Effector memory CD4-positive, alpha-beta T cell (primary cell): ENCODE results near the gene EML4.
A peak's percentile ranks its signal among the peaks of the same experiment; 100 is the strongest.

Source experiments
- DNase-seq, 3 donors: peaks; one replicate each; pipeline ENCODE4 v3.0.0-alpha.2; 2020
- H3K27ac ChIP-seq: 2 replicates; pipeline ENCODE4 v1.7.0; 2013; ENCODE audit warnings: mild to moderate bottlenecking, low read length, moderate library complexity; ENCODE audit not compliant: insufficient read depth, poor library complexity, severe bottlenecking
- H3K27me3 ChIP-seq: replicated peaks from 2 replicates; pipeline ENCODE4 v1.7.0; 2013; ENCODE audit warnings: mild to moderate bottlenecking, low read length; ENCODE audit not compliant: insufficient read depth, control insufficient read depth, poor library complexity, severe bottlenecking
- H3K36me3 ChIP-seq: 2 replicates; pipeline ENCODE4 v1.7.0; 2013; ENCODE audit warnings: mild to moderate bottlenecking, low read length, moderate library complexity; ENCODE audit not compliant: control insufficient read depth, insufficient read depth
- H3K4me1 ChIP-seq: 2 replicates; pipeline ENCODE4 v1.7.0; 2013; ENCODE audit warnings: low read length, mild to moderate bottlenecking; ENCODE audit not compliant: control insufficient read depth, insufficient read depth, poor library complexity, severe bottlenecking
- H3K4me3 ChIP-seq: 2 replicates; pipeline ENCODE4 v1.7.0; 2013; ENCODE audit warnings: low read length, low read depth, mild to moderate bottlenecking; ENCODE audit not compliant: insufficient read depth, poor library complexity, severe bottlenecking
- H3K9me3 ChIP-seq: 2 replicates; pipeline ENCODE4 v1.7.0; 2013; ENCODE audit warnings: mild to moderate bottlenecking, low read length, moderate library complexity; ENCODE audit not compliant: control insufficient read depth

The EML4 gene

DNA sequence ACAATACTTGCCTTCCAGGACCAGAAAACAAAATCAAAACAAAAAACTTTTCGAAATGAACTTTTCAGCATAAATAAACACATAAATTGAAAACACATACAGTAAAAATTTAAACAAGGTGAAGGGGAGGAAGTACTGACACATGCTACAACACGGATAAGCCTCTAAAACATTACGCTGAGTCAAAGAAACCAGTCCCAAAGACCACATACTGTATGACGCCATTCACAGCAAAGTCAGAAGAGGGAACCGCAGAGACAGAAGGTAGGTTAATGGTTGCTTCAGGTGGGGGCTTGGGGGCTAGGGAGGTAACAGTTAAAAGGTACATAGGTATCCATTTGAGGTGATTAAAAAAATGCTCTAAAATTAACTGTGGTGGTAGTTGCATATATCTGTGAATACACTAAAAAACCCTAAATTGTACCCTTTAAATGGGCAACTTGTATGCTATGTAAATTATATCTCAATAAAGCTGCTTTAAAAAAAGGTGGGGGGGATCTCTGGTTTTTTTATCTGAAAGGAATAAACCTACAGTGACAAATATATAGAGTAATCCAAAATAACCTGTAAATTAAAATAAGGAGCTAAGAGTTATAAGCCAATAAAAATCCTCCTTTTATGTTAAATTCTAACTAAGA lies 184.8 kb downstream of the EML4 start:
- peaks cover under 1% of the 10 kb centered on the region for H3K4me1 ChIP-seq
- no peak for DNase-seq
- peaks cover 25% of the 10 kb centered on the region for H3K36me3 ChIP-seq
- H3K4me3 ChIP-seq = no peak overlapping the region
- H3K27ac ChIP-seq = no peak overlapping the region
- no peaks in the 10 kb centered on the region for H3K27me3 ChIP-seq
- H3K9me3 ChIP-seq = no peaks in the 10 kb centered on the region

- no peaks in the 10 kb centered on the region for H3K36me3 ChIP-seq
- H3K4me3 ChIP-seq = peak overlapping the region; percentile 77
- DNase-seq = no peak
- H3K4me1 ChIP-seq = peaks cover 9% of the 10 kb centered on the region
- no peaks in the 10 kb centered on the region for H3K9me3 ChIP-seq
- no peaks in the 10 kb centered on the region for H3K27me3 ChIP-seq
- peak overlapping the region; percentile 89 for H3K27ac ChIP-seq
Observed at GRCh38 chr2:42359304-42359964, 190.3 kb downstream of the EML4 start.

GRCh38 chr2:42359965-42360483 lies 190.9 kb downstream of the EML4 start:
- Histone ChIP-seq H3K27ac (peak overlapping the region; percentile 89), H3K4me1 (peaks cover 9% of the 10 kb centered on the region), H3K36me3 (no peaks in the 10 kb centered on the region), H3K27me3 (no peaks in the 10 kb centered on the region), H3K9me3 (no peaks in the 10 kb centered on the region), H3K4me3 (peak overlapping the region; percentile 77)
- no peak for DNase-seq

DNA sequence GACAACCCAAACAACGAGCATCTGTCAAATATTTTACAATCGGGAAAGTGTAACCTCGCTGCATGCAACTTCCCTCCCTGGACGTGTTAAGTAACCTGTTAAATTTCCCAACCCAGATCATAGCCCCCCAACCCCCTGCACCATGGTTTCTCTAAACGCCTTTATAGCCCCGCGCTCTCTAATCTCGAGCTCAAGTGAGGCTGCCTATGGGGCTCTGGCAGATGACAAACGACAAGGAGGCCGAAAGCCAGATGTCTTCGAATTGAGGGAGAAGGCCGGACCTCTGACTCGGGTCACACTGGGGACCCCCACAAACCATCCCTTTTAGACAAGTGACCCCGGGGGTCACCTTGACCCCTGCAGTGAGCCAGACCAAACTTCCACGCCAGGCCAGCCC lies 191.3 kb downstream of the EML4 start:
- Histone ChIP-seq H3K27ac (peak overlapping the region; percentile 89), H3K4me3 (peak overlapping the region; percentile 77), H3K27me3 (no peaks in the 10 kb centered on the region), H3K36me3 (no peaks in the 10 kb centered on the region), H3K4me1 (peaks cover 9% of the 10 kb centered on the region), H3K9me3 (no peaks in the 10 kb centered on the region)
- DNase-seq = no peak

- peak within 1 kb of the TSS; percentile 77 for H3K4me3 ChIP-seq
- H3K36me3 ChIP-seq = no peaks in the 10 kb centered on the region
- H3K4me1 ChIP-seq = peaks cover 9% of the 10 kb centered on the region
- H3K27ac ChIP-seq = peak within 1 kb of the TSS; percentile 89
- no peaks in the 10 kb centered on the region for H3K27me3 ChIP-seq
- DNase-seq = peak; percentile 94 to 96 (median 96)
- H3K9me3 ChIP-seq = no peaks in the 10 kb centered on the region
Observed at GRCh38 chr2:42360890-42361727, 192.0 kb downstream of the EML4 start, which contains the start of gene COX7A2L. Gene COX7A2L (minus strand): TSS chr2:42361217. CDS start chr2:42361161, 56 bp downstream.

DNA sequence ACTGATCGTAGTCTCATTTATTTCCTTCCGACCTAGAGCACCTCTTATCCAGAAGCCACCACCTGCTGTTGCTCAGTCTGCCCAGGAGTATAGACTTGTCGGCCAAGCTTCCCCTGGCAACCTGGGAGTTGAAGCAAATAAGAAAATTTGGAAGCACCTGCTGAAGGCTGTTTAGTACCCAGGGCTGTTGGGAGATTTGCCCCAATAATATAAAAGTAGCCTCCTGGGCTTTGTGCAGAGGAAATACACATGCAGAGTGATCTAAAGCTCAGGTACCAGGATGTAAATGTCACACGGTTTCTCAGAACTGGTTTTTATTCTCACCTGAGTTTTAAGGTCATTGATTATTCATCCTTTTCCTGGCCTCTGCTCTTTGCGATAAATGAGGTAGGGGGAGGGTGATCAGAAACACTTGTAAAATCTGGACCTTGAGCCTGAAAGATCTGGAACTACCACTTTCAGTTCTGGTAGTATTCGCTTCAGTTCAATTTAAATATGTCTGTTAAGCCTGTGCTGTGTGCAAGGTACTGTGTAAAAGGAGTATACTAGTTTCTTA lies 192.7 kb downstream of the EML4 start:
- Histone ChIP-seq H3K27ac (peak overlapping the region; percentile 89), H3K36me3 (no peaks in the 10 kb centered on the region), H3K4me3 (peak overlapping the region; percentile 77), H3K4me1 (peaks cover 9% of the 10 kb centered on the region), H3K27me3 (no peaks in the 10 kb centered on the region), H3K9me3 (no peaks in the 10 kb centered on the region)
- no peak for DNase-seq

GRCh38 chr2:42363413-42363812 lies 194.3 kb downstream of the EML4 start:
- Histone ChIP-seq H3K27ac (no peak overlapping the region), H3K4me1 (peaks cover 9% of the 10 kb centered on the region), H3K27me3 (no peaks in the 10 kb centered on the region), H3K36me3 (no peaks in the 10 kb centered on the region), H3K4me3 (no peak overlapping the region), H3K9me3 (no peaks in the 10 kb centered on the region)
- no peak for DNase-seq

GRCh38 chr2:42364658-42365057 lies 195.5 kb downstream of the EML4 start:
- Histone ChIP-seq H3K27ac (no peak overlapping the region), H3K4me1 (peaks cover 4% of the 10 kb centered on the region), H3K9me3 (no peaks in the 10 kb centered on the region), H3K36me3 (no peaks in the 10 kb centered on the region), H3K27me3 (no peaks in the 10 kb centered on the region), H3K4me3 (no peak overlapping the region)
- no peak for DNase-seq

GRCh38 chr2:42366411-42366810 lies 197.3 kb downstream of the EML4 start:
- DNase-seq = no peak
- H3K27me3 ChIP-seq = no peaks in the 10 kb centered on the region
- no peaks in the 10 kb centered on the region for H3K4me1 ChIP-seq
- H3K9me3 ChIP-seq = no peaks in the 10 kb centered on the region
- no peaks in the 10 kb centered on the region for H3K36me3 ChIP-seq
- H3K27ac ChIP-seq = no peak overlapping the region
- H3K4me3 ChIP-seq = no peak overlapping the region
